Urinary bladder (tissue), 4 donors: ENCODE data around the gene AADACL4. TPM values are rescaled to one million over a fixed set of nuclear protein-coding genes. Genes with fewer than 3 reads are reported as not detected.

Experiments used
- DNase-seq: peaks from one replicate; pipeline ENCODE4 v3.0.0-alpha.2; 2015; ENCODE audit errors: extremely low spot score
- H3K27ac ChIP-seq: one replicate; pipeline ENCODE4 v1.5.1; 2013; ENCODE audit warnings: low read depth, mild to moderate bottlenecking, moderate library complexity
- H3K36me3 ChIP-seq: one replicate; pipeline ENCODE4 v1.6.1; 2013; ENCODE audit warnings: mild to moderate bottlenecking, moderate library complexity; ENCODE audit not compliant: insufficient read depth
- H3K4me1 ChIP-seq: one replicate; pipeline ENCODE4 v1.6.1; 2013; ENCODE audit warnings: mild to moderate bottlenecking, moderate library complexity; ENCODE audit not compliant: insufficient read depth
- H3K4me3 ChIP-seq: one replicate; pipeline ENCODE4 v1.5.1; 2013; ENCODE audit warnings: low read depth, low read length
- WGBS: extraction: QIAGEN DNeasy Blood & Tissue Kit; methylation state at CpG from one replicate; pipeline ENCODE4 v1.1.7; 2013; 5-methylcytosine and 5-hydroxymethylcytosine counted together
- polyA plus RNA-seq: library from polyadenylated mRNA; stranded (reverse); fragments of 200-250 nt; gene quantifications from one replicate; pipeline ENCODE4 v1.2.3, GENCODE V29; 2013
- total RNA-seq: library from RNA; depleted of rRNA; stranded (reverse); fragments of >200 nt; gene quantifications from one replicate; pipeline ENCODE4 v1.2.3, GENCODE V29; 2014
- donor health status: healthy with polysubstance abuse.
- donor health status: healthy.

The AADACL4 gene
- total and polyA plus RNA-seq, 2 donors, result 0.37 TPM; not detected in 1

DNA sequence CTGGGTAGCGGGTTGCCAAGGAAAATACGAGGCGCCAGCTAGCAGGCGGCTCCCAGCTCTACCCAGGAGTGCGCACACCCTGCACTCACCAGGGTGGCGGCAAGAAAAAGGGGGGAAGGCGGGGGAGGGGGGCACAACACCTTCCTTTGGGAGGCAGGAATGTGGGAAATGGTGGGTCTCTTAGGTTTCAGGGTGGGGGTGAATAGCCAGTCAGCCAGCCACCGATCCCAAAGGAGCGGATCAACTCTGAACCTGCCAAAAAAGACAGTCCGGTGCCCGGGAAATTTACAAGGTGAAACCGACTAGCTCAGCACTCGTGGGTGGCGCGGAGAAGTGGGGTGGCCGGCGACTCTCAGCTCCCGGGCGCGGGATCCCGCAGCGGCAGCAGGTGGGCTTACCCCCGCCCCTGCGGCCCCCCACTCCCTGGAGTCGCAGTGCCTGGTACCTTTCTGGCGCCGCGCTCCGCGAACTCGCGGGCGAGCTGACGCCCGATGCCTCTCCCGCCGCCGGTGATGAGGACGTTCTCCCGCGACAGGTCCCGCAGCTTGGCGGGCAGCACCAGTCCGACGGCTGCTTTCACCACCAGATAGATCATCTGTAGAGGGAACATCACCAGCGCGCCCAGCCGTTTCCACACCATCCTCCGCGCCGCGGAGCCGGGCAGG is 27.0 kb upstream of the AADACL4 start:
- DNase-seq, result no peak
- H3K4me3 ChIP-seq, result peak overlapping the region; percentile 69
- WGBS, result 2% methylated on average over 53 of the region's 53 CpGs
- peak overlapping the region; percentile 96 for H3K27ac ChIP-seq
- H3K36me3 ChIP-seq, result no peaks in the 10 kb centered on the region
- H3K4me1 ChIP-seq, result peaks cover 2% of the 10 kb centered on the region

- peaks cover 2% of the 10 kb centered on the region for H3K4me1 ChIP-seq
- H3K4me3 ChIP-seq, result peak overlapping the region; percentile 69
- peak overlapping the region; percentile 96 for H3K27ac ChIP-seq
- 0% methylated on average over 13 of the region's 13 CpGs for WGBS
- H3K36me3 ChIP-seq, result no peaks in the 10 kb centered on the region
- no peak for DNase-seq
These were observed 26.4 kb upstream of the AADACL4 start for GRCh38 chr1:12617511-12617900.

GRCh38 chr1:12617901-12618660 is 25.8 kb upstream of the AADACL4 start, which contains the start of gene DHRS3:
Gene DHRS3 (minus strand): TSS chr1:12618210. CDS start chr1:12617348, 862 bp downstream.
- no peak for DNase-seq
- Histone ChIP-seq H3K4me3 (peak within 1 kb of the TSS; percentile 69), H3K4me1 (peaks cover 2% of the 10 kb centered on the region), H3K36me3 (no peaks in the 10 kb centered on the region), H3K27ac (peak within 1 kb of the TSS; percentile 96)
- 2% methylated on average over 69 of the region's 69 CpGs for WGBS

DNA sequence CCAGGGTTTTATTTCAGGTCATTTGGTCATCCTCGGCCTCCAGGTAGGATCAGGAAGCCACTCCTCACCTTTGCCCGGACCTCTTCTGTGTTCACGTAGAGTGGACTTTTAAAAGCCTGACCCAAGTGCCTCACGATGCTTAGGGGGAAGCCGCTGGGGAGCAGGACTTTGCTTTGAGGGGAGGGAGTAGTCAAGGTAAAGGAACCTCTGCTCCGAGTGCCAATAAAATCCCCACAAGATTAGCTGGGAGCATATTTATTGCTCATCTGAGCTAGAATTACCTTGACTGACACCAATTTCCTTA is 25.3 kb upstream of the AADACL4 start:
- peaks cover 2% of the 10 kb centered on the region for H3K4me1 ChIP-seq
- WGBS, result 24% methylated on average over 6 of the region's 6 CpGs
- peak overlapping the region; percentile 92 for H3K27ac ChIP-seq
- H3K4me3 ChIP-seq, result peak overlapping the region; percentile 69
- H3K36me3 ChIP-seq, result no peaks in the 10 kb centered on the region
- no peak for DNase-seq

GRCh38 chr1:12618965-12619791 is 24.7 kb upstream of the AADACL4 start:
- peak overlapping the region; percentile 92 for H3K27ac ChIP-seq
- peak overlapping the region; percentile 69 for H3K4me3 ChIP-seq
- H3K36me3 ChIP-seq, result no peaks in the 10 kb centered on the region
- DNase-seq, result no peak
- WGBS, result 21% methylated on average over 30 of the region's 30 CpGs
- H3K4me1 ChIP-seq, result peaks cover 2% of the 10 kb centered on the region

GRCh38 chr1:12619792-12620487 is 23.9 kb upstream of the AADACL4 start:
- no peak for DNase-seq
- Histone ChIP-seq H3K36me3 (no peaks in the 10 kb centered on the region), H3K4me1 (no peaks in the 10 kb centered on the region), H3K27ac (peak overlapping the region; percentile 77), H3K4me3 (no peak overlapping the region)
- WGBS, result 13% methylated on average over 23 of the region's 23 CpGs

- H3K4me3 ChIP-seq, result no peak overlapping the region
- DNase-seq, result no peak
- H3K27ac ChIP-seq, result no peak overlapping the region
- H3K36me3 ChIP-seq, result no peaks in the 10 kb centered on the region
- no peaks in the 10 kb centered on the region for H3K4me1 ChIP-seq
- 65% methylated on average over 4 of the region's 4 CpGs for WGBS
These were observed 23.4 kb upstream of the AADACL4 start for GRCh38 chr1:12620488-12620865.

DNA sequence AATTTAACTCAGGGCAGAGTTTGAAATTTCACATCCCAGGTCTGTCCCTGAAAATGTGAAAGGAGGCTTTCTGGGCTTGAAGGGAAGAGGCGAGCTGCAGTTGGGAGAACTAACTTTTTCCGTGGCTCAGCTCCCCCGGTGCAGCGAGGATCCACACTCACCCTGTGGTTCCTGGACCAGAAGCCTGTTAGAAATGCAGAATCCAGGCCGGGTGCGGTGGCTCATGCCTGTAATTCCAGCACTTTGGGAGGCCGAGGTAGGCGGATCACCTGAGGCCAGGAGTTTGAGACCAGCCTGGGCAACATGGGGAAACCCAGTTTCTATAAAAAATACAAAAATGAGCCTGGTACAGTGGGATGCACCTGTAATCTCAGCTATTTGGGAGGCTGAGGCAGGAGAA is 23.0 kb upstream of the AADACL4 start:
- Histone ChIP-seq H3K4me1 (no peaks in the 10 kb centered on the region), H3K4me3 (no peak overlapping the region)
- 94% methylated on average over 8 of the region's 8 CpGs for WGBS

DNA sequence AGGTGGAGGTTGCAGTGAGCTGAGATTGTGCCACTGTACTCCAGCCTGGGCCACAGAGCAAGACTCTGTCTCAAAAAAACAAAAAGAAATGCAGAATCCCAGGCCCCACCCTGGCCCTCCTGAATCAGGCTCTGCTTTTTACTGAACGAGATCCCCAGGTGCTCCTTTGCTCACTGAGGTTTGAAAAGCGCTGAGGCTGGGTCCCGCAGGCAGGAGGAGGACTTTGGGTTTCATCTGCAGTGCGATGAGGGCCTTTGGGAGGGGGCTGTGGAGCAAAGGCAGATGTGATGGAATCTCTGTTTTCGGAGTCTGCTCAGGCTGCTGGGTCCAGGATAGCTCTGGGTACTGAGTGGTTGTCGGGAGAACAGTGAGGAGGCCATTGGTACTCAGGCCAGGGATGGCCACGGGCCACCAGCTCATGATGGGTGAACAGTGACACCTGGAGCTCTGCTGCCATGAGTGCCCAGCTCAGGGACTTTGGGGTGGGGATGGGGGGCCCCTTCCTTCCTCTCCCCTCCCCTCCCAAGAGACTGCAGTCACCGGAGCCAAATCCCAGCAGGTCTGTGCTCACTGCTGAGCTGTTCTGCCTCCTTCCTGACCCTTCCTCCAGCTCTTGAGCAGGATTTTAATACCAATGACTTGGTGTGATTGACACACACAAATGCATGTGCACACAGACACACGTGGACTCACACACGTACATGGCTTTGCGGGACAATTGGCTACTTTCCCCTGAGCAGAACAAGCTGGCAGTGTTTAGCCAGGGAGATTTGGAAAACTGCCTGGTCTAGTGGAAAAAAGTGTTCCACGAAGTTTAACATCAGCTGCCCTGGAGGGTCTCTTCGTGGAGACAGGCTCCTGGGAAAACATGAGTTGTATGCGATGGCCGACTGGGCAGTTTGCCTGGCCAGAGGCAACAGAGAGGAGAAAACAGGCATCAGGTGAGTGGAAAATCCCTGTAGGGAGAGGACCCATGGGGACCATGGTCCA is 22.2 kb upstream of the AADACL4 start:
- no peak for DNase-seq
- H3K4me3 ChIP-seq, result no peak overlapping the region
- H3K4me1 ChIP-seq, result no peaks in the 10 kb centered on the region
- 59% methylated on average over 15 of the region's 15 CpGs for WGBS
- H3K36me3 ChIP-seq, result no peaks in the 10 kb centered on the region
- H3K27ac ChIP-seq, result no peak overlapping the region

More for the DNA sequence above, 23.0 kb upstream of the AADACL4 start:
- Histone ChIP-seq H3K27ac (no peak overlapping the region), H3K36me3 (no peaks in the 10 kb centered on the region)
- no peak for DNase-seq

GRCh38 chr1:12622506-12622905 is 21.4 kb upstream of the AADACL4 start:
- H3K27ac ChIP-seq, result no peak overlapping the region
- no peak for DNase-seq
- 52% methylated on average over 12 of the region's 12 CpGs for WGBS
- H3K4me3 ChIP-seq, result no peak overlapping the region
- H3K36me3 ChIP-seq, result no peaks in the 10 kb centered on the region
- no peaks in the 10 kb centered on the region for H3K4me1 ChIP-seq

DNA sequence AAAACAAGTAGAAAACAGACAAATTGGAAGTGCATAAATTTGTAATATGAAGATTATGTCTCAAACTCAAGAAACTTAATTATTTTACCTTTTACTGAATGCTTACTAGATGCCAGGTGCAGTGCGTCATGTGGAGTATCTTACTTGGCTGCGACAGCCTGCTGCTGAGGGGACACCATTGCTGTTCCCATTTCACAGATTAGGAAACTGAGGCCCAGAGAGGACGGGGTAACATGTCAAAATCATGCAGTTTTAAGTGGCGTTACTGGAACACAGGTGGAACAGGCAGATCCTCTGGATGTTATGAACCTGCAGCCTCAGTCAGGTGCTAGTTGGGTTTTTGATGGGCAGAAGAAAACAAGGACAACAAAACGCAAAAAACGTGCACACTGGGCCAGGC is 18.6 kb upstream of the AADACL4 start:
- H3K36me3 ChIP-seq, result no peaks in the 10 kb centered on the region
- WGBS, result 92% methylated on average over 6 of the region's 6 CpGs
- DNase-seq, result no peak
- no peak overlapping the region for H3K4me3 ChIP-seq
- no peaks in the 10 kb centered on the region for H3K4me1 ChIP-seq
- H3K27ac ChIP-seq, result no peak overlapping the region

GRCh38 chr1:12626888-12627287 is 17.0 kb upstream of the AADACL4 start:
- H3K36me3 ChIP-seq, result no peaks in the 10 kb centered on the region
- WGBS, result 61% methylated on average over 4 of the region's 4 CpGs
- H3K27ac ChIP-seq, result no peak overlapping the region
- no peaks in the 10 kb centered on the region for H3K4me1 ChIP-seq
- H3K4me3 ChIP-seq, result no peak overlapping the region
- no peak for DNase-seq
